ENCODE results near the gene PLA2G4E.

PLA2G4E gene

GRCh38 chr15:41988896-41989572 is 31.8 kb downstream of the PLA2G4E start:
- Histone ChIP-seq H2AFZ (no peak overlapping the region), H3K9ac (no peak overlapping the region)
- TF ChIP-seq, protein P1, sequence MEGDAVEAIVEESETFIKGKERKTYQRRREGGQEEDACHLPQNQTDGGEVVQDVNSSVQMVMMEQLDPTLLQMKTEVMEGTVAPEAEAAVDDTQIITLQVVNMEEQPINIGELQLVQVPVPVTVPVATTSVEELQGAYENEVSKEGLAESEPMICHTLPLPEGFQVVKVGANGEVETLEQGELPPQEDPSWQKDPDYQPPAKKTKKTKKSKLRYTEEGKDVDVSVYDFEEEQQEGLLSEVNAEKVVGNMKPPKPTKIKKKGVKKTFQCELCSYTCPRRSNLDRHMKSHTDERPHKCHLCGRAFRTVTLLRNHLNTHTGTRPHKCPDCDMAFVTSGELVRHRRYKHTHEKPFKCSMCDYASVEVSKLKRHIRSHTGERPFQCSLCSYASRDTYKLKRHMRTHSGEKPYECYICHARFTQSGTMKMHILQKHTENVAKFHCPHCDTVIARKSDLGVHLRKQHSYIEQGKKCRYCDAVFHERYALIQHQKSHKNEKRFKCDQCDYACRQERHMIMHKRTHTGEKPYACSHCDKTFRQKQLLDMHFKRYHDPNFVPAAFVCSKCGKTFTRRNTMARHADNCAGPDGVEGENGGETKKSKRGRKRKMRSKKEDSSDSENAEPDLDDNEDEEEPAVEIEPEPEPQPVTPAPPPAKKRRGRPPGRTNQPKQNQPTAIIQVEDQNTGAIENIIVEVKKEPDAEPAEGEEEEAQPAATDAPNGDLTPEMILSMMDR (IDR thresholded peaks at IDR 0.05): no peak

DNA sequence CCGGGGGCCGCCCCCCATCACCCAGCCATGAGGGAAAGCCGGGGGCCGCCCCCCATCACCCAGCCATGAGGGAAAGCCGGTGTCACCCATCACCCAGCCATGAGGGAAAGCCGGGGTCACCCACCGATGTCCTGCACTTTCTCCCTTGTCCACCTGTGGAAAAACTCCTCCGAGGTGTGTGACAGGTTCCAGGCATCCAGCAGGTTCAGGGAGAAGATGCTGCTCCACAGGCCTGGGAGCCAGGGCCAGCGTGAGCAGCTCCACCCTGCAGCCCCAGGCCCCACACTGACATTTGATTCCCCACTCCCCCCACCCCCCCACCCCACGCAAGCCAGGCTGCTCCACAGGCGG is 32.9 kb downstream of the PLA2G4E start:
- no peak overlapping the region for H2AFZ ChIP-seq
- no peak overlapping the region for H3K27ac ChIP-seq
- TF ChIP-seq, protein P1 (IDR thresholded peaks at IDR 0.05): no peak
- no peaks in the 10 kb centered on the region for H3K9me3 ChIP-seq (ENCODE audit: control insufficient read depth, low read length)
- no peak overlapping the region for H3K9ac ChIP-seq
- H3K4me1 ChIP-seq: no peaks in the 10 kb centered on the region
- no peaks in the 10 kb centered on the region for H3K27me3 ChIP-seq (ENCODE audit: control insufficient read depth, insufficient read depth, low read length)
- H3K4me3 ChIP-seq (ENCODE audit: low read depth, low read length): no peak overlapping the region
- H3K36me3 ChIP-seq (ENCODE audit: control insufficient read depth, insufficient read depth, low read length): no peaks in the 10 kb centered on the region
- no peaks in the 10 kb centered on the region for H3K79me2 ChIP-seq
- H3K4me2 ChIP-seq (ENCODE audit: low read length): no peak overlapping the region

More at GRCh38 chr15:41988896-41989572, 31.8 kb downstream of the PLA2G4E start:
- H3K36me3 ChIP-seq (ENCODE audit: control insufficient read depth, insufficient read depth, low read length): no peaks in the 10 kb centered on the region
- H3K27me3 ChIP-seq (ENCODE audit: control insufficient read depth, insufficient read depth, low read length): no peaks in the 10 kb centered on the region
- no peak overlapping the region for H3K4me2 ChIP-seq (ENCODE audit: low read length)
- H3K27ac ChIP-seq: no peak overlapping the region
- no peaks in the 10 kb centered on the region for H3K79me2 ChIP-seq
- H3K4me3 ChIP-seq (ENCODE audit: low read depth, low read length): no peak overlapping the region
- no peaks in the 10 kb centered on the region for H3K4me1 ChIP-seq
- H3K9me3 ChIP-seq (ENCODE audit: control insufficient read depth, low read length): no peaks in the 10 kb centered on the region

DNA sequence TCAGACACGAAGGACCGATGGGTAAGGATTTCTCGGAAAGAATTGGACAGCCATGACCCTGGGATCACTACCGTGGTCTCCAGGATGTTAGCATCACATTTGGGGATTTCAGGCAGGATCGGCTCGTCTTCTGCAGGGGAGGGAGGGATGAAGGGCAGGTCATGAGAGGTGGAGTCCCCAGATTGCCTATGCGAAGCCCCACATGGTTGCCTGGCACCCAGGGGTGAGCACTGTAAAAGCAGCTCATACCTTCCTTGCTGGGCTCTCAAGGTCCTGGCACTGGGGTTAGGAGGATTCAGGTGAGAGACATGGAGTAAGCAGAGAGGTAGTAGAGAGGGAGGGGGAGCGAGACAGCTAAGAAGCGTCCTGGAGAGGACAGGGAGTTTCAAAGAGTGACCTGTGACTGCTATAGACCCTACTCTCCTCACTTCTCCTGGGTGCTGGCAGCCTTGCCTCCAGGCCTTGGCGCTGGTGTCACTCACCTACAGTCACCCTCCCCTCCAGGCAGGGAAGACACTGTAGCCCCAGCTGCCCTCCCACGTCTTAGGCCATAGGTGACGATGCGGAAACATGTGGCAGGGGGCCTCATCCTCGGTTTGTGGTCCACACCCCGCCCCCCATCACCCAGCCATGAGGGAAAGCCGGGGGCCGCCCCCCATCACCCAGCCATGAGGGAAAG is 33.5 kb downstream of the PLA2G4E start:
- H3K9ac ChIP-seq: no peak overlapping the region

GRCh38 chr15:41985236-41986160 is 35.3 kb downstream of the PLA2G4E start:
- no peak overlapping the region for H2AFZ ChIP-seq
- H3K27me3 ChIP-seq (ENCODE audit: control insufficient read depth, insufficient read depth, low read length): no peaks in the 10 kb centered on the region
- H3K36me3 ChIP-seq (ENCODE audit: control insufficient read depth, insufficient read depth, low read length): no peaks in the 10 kb centered on the region
- H3K4me1 ChIP-seq: peaks cover 10% of the 10 kb centered on the region
- no peak overlapping the region for H3K4me2 ChIP-seq (ENCODE audit: low read length)
- no peak overlapping the region for H3K27ac ChIP-seq
- H3K4me3 ChIP-seq (ENCODE audit: low read depth, low read length): no peak overlapping the region
- H3K9me3 ChIP-seq (ENCODE audit: control insufficient read depth, low read length): no peaks in the 10 kb centered on the region
- TF ChIP-seq, protein P1 (IDR thresholded peaks at IDR 0.05): no peak
- no peak overlapping the region for H3K9ac ChIP-seq
- H3K79me2 ChIP-seq: no peaks in the 10 kb centered on the region

More for the DNA sequence above, 33.5 kb downstream of the PLA2G4E start:
- no peak overlapping the region for H2AFZ ChIP-seq
- H3K79me2 ChIP-seq: no peaks in the 10 kb centered on the region
- H3K27me3 ChIP-seq (ENCODE audit: control insufficient read depth, insufficient read depth, low read length): no peaks in the 10 kb centered on the region
- no peaks in the 10 kb centered on the region for H3K9me3 ChIP-seq (ENCODE audit: control insufficient read depth, low read length)
- no peaks in the 10 kb centered on the region for H3K4me1 ChIP-seq
- H3K4me3 ChIP-seq (ENCODE audit: low read depth, low read length): no peak overlapping the region
- TF ChIP-seq, protein P1 (IDR thresholded peaks at IDR 0.05): no peak
- H3K36me3 ChIP-seq (ENCODE audit: control insufficient read depth, insufficient read depth, low read length): no peaks in the 10 kb centered on the region
- no peak overlapping the region for H3K4me2 ChIP-seq (ENCODE audit: low read length)
- H3K27ac ChIP-seq: no peak overlapping the region
